ENCODE data around the gene IPO7.
A peak's percentile ranks its signal among the peaks of the same experiment; 100 is the strongest.
"Not testable (repeated sequence)": the region's sequence is repeated elsewhere in the genome, so short reads cannot be mapped to it uniquely, and the experiment has no call there.

Gene IPO7
- 121 reads per million, percentile 86 among the genes with 10 or more reads in this experiment for total RNA-seq

DNA sequence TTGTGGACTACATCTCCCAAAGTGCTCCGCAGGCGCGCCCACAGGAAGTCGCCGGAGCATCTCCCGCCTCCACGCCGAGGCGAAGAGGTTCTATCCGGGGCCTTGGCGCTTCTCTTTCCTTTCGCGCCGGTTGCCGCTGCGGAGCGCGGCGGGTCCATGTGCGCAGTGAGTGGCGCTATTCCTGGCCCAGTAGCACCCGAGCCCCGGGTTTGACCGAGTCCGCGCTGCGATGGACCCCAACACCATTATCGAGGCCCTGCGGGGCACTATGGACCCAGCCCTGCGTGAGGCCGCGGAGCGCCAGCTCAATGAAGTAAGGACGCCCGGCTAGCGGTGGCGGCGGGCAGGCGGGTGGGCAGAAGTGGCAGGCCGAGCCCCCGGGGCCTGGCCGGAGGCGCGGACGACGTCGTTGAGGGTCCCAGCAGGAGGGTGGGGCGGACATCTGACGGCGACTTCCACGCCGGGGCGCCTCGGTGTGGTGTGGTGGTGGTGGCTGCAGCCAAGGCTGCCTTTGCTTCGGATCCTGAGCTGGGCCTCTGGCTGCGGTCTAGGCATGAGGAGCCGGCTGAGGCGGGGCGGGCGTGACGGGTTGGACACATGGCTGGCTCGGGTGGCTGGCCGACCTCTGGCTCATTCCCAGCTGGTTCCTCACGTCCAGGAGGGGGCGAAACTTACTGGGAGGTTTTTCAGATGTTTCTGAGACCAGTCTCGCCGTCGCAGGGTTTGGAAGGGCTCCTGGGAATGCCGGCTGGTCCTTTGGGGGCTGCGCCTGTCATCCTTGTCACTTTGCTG, at the start of gene IPO7:
Gene IPO7 (plus strand): TSS at position 118 of the 792 bp plus-strand sequence. CDS start 112 bp downstream, at position 230.
- peak; percentile 81 for DNase-seq

DNA sequence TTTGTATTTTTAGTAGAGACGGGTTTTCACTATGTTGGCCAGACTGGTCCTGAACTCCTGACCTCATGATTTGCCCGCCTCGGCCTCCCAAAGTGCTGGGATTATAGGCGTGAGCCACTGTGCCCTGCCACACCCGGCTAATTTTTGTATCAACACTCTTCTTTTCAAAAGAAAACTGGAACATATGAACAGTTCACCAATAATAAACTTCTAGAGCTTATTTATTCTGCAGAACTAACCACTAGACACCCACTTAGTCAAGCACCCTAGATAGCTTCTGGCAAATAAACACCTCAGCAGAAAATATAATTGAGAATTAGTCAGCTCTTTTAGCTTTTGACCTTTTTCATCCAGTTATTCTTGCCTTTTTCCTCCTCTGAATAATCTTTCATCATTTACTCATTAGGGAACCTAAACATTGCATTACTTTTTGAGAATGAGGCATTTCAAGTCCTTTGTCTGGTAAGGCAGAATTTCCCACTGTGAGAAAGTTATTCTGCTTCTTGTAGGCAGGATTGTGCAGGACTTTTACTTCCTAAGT, 42.7 kb upstream of the IPO7 start:
- no peak for DNase-seq

DNA sequence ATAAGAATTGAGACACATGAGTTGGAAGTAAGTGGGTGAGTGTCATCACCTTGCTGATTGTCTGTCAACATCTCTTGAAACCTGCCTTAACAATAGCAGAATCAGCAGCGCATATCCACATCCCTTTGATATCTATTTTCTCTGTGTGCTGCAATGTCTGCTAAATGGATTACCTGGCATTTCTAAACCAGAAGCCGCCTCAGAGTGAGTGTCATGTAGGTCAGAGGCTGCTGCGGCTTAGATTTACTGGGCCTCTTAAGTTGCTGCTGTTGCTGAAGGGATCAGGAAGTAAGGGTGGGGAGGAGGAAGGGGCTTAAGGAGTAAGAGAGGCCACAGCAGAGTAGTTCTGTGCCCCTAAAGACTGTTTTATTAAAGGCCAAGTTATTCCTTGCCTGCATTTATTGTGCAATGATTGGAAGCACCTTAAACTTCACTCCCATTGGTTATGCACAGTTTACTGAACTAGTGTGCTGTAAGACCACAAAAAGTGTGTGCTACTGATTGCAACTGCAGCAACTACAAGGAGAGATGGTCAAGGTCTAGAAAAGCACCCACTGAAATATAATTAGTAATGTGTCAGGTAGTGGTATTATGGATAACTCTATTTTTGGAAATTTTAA, 40.3 kb upstream of the IPO7 start:
- no peak for DNase-seq

DNA sequence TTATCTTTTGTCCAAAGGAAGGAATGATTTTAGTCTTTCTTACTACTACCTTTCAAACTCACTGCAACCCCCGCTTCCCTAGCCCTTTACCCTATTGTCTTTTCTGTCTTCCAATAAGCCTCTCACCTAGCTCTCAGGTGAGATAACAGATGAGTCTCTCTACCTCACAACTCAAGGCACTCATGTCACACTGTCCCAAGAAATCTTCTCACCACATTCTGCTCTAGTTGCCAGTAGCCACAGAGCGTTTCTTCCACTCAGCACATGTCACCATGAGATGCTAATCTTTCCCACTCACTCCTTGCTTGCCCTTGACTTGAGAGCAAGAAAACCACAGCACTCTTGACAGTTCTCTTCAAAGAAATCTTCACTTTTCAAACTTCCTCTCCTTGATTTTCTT, 37.4 kb upstream of the IPO7 start:
- DNase-seq = no peak

DNA sequence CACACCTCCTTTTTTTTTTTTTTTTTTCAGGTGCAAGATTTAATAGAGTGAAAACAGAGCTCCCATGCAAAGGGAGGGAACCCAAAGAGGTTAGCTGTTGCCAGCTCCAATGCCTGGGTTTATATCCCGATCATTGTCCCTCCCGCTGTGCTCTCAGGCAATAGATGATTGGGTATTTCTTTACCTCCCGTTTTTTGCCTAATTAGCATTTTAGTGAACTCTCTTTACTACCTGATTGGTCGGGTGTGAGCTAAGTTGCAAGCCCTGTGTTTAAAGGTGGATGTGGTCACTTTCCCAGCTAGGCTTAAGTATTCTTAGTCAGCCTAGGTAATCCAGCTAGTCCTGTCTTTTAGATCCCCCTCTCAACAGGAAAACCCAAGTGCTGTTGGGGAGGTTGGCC, 36.7 kb upstream of the IPO7 start:
- DNase-seq = not testable (repeated sequence)

DNA sequence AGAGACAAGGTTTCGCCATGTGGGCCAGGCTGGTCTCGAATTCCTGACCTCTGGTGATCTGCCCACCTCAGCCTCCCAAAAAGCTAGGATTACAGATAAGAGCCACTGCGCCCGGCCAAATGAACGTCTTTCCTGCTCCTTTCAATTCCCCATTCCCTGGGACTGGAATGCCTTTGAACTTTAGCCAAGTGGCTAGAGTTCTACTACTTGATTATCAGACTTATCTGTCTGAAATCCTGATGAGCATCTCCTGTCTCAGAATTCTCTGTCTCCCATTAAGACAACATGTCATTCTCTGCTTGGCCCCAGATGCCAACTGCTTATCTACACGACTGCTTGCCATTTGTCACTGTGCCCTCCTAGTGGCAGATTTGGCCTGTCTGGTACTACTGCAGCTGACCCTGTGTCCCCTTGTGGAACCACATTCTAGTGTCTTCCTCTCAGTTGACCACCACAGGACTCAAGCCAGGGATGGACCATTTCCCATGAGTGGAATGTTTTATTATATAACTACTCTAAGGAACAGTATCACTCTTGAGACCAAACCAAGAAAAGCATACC, 33.1 kb upstream of the IPO7 start:
- no peak for DNase-seq

DNA sequence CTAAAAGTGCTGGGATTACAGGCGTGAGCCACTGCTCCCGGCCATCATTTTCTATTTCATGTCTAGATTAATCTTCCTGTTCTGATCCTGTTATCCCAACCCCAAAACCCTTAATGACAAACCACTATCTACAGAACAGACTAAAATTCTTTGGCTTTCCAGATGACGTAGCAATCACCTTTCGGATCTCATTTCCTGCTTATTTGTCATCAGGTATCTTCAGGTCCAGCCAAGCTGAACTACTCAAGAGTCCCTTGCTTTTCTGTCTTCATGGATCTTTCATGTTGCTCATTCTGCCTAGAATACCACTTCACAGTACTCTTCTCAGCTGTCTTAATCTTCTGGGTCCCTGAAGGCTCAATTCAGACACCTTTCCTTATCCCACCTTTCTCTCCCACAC, 27.4 kb upstream of the IPO7 start:
- no peak for DNase-seq

DNA sequence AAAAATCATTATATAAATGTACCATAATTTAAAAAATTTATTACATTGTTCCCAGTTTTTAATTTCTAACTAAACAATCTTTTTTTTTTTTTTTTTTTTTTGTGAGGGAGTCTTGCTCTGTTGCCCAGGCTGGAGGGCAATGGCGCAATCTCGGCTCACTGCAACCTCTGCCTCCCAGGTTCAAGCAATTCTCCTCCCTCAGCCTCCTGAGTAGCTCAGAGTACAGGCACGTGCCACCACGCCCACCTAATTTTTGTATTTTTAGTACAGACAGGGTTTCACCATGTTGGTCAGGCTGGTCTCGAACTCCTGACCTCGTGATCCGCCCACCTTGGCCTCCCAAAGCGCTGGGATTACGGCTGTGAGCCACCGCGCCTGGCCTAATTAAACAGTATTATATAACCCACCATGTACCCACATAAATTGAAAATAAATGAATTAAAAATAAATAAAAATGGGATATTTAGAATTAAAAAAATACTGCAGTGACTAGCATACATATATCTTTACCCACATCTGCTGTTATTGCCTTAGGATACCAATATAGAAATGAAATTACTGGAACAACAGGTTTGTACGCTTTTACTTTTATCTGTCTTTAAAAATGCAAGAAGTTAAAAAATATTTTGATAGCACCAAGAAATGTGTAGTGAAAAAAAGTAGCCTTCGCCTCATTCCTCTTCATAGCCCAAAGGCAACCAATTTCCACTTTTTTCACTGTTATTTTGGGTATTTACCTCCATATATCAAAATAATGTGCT, 23.4 kb upstream of the IPO7 start:
- DNase-seq = not testable (repeated sequence)

DNA sequence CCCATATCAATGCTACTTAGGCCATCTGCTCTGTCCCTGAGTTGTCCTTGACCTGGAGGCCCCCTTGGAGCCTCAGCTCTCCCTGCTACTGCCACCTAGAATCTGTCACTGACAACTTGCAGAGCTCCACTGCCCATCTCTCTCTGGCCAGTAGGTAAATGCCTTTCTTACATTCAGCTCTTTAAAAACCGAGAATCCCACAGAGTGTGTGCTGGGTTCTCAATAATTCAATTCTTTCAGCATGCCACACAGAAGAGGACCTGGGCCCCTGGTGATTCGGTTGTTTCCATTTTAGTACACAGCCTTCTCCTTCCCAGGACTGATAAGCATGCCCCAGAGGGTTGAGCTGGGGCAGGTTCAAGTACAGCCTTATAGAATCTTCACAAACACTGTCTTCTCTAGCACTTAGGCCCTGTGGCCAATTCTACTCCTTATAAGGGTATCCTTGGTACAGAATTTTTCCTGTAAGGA, 22.0 kb upstream of the IPO7 start:
- no peak for DNase-seq

DNA sequence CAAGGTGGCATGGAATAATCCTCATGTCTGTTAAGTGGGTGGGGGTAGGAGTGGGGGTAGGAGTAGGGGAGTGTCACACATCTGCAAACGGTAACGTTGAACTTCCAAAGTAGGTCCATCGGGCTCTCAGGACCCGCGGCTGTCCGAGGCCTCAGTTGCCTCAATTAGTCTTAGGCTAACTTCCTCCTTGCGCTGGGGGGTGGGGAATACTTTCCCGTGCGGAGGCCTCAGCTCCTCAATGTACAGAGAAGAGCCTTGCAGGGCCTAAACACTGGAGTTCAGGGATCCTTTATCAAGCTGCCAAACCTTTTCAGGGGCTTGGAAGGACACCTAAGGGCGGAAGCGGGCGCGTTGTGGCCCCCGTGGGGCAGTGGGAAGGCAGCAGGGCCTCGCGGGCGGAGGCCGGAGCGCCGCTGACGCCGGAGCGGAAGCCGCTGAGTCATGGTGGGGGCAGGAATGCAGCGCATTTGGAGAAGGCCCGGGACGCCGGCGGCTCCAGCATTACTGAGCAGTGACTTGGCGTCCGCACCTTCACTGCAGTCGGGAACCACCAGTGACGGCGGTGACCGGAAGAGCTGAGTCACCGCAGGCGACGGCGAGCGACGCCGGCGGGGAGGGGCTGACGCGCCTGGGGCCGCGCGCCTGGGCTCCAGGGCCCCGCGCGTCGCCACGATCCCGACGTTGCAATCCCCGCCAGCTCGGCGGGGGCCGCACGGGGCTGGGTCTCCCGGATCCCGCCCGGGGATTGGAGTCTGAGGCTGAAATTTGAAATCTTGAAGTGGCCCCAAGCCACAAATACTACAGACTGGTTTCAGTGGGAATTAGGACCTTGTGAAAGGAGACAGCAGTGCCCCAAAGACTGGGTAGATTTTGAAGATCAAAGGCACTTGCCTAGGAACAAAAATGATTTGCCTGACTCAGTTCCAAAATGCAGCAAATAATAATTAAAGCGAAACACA, 20.2 kb upstream of the IPO7 start:
- peak; percentile 67 for DNase-seq

DNA sequence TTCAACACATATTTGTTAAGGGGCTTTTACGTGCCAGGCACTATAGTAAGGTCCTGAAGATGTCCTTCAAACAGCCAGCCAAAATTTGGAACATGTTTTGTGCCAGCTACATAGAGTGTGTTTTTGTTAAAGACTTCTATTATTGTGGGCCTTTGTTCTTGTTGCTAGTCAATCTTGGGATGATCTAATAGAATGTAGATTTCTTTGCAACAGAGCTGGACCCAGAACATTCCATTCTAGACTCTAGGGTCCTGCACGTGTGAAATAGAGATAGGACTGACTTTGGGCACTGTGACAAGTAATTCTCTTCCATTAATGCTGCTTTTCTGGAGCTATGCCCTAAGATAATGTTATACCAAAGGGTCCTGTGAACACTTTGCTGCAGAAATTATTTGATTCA, 16.9 kb upstream of the IPO7 start:
- no peak for DNase-seq

DNA sequence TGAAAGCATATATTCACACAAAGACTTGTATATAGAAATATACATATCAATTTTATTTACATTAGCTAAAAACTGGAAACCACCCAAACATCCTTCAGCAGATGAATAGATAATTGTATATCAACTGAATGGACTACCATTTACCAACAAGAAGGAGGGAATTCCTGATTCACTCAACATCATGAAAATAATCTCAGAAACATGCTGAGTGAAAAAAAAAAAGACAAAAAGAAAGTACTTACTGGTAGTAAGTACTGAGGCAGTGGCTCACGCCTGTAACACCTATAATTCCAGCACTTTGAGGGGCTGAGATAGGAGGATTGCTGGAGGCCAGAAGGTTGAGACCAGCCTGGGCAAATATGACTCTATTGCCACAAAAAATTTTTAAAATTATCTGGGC, 7.4 kb upstream of the IPO7 start:
- no peak for DNase-seq

DNA sequence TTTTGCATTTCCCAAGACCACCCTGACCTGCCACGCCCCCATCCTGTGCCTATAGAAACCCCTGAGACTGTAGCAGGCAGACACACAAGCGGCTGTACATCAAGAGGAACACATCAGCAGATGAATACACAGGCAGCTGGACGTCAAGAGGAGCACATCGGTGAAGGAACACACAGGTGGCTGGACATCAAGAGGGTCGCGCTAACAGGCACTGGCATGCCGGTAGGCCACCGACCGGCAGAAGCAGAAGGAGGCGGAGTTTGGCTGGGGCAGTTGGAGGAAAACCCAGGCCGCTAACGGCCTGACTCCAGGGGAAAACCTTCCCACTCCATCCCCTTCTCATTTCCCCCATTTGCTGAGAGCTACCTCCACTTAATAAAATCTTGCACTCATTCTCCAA, 5.4 kb upstream of the IPO7 start:
- DNase-seq = no peak

DNA sequence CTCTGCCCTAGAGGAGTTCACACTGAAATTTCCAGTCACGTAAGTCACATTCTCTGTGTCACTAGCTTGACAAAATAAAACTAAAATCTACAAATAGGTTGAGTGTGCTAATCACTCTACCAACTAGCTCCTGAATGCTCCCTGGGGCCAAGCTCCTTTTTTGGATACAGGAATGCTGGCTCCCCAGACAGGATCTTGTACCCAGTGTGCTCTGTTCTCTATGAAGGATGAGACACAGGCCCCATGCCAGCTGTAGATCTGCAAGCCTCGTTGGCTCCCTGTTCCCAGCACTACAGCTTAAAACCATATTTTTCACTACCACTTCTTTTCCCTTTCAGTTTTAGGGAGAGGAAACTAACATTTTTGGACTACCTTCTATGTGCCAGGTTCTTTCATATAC, 3.7 kb upstream of the IPO7 start:
- DNase-seq = no peak

DNA sequence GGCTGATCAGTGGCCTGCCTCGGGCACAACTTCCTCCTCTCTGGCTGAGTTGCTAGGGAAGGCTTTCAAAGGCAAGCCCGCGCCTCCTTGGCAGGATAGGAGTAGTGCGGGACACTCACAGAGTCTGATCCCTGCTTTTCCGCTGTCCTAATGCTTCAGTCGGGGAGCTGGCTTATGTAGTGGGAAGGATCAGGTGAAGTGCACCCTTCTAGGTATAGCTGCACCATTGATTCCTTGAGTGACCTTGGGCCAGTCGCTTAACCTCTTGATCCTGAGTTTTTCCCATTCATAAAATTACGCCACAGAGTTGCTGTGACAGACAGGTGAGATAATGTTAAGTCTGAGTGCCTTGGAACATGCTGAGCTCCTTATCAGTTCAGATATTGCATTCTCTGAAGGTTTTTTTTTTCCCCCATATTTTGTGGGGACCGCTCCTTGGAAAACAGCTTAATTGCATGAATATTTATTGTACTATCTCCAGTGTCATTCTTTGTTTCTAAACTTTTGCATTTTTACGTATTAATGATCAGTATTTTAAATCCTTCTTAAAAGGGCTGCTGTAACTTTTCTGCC, 961 bp downstream of the IPO7 start:
- DNase-seq = no peak

DNA sequence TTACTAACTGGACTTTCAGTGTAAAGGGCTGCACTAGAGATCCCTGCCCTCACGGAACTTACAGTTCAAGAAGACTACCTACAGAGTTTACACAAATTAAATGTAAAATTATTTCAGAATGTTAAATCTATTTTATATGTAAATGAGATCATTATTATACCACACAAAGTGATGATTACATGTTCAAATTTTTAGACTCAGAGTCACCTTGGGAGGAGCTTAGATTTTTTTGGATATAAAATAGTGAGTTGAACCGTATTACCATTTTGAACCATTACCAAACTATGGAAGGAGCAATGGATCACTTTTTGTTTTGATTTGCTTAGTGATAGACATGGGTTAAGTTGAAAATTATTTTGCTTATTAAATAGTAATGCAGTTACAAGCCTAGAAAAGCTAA, 1.6 kb downstream of the IPO7 start:
- no peak for DNase-seq

DNA sequence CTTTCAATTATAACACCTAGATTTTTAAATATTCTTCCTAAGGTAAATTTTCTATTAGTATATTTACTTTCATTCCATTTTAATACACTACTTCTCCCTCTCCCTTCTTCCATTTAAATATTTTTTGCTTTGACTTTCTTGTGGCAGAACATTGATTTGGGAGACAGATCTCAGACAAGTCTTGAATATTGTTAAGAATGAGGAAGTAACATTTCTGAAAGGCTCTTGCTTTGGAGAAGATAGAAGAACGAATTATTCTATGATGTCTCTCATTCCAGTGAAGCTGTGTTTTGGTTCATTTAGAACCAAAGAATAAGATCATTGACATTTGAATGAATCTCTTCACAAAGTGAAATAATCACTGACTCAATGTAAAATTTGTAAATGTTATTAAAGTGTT, 2.4 kb downstream of the IPO7 start:
- no peak for DNase-seq

DNA sequence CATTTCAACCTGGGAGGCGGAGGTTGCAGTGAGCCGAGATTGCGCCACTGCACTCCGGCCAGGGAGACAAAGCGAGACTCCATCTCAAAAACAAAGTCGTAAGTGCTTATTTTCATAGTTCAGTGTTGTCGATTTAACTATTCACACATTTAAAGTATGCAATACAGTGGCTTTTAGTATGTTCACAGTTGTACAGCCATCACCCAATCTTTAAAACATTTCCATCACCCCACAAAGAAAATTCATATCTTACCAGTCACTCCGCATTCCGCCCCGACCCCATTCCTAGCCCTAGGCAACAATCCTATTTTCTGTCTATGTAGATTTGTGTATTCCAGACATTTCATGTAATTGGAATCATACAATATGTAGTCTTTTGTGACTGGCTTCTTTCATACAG, 11.9 kb downstream of the IPO7 start:
- no peak for DNase-seq

DNA sequence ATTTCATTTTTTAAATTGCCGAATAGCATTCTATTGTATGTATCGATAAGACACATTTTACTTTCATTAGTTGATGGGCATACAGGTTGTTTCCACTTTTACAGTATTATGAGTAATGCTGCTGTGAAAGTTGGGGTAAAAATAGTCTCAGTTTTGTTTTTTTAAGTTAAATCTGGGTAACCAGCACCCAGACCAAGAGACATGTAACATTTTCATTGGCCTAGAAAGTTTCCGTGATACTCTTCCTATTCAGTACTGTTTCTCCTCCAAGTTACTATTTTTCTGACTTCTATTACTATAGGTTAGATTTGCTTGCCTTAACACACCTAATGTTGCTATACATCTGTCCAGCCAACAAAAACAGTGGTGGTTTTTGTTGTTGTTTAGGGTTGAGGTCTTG, 12.3 kb downstream of the IPO7 start:
- DNase-seq = no peak

DNA sequence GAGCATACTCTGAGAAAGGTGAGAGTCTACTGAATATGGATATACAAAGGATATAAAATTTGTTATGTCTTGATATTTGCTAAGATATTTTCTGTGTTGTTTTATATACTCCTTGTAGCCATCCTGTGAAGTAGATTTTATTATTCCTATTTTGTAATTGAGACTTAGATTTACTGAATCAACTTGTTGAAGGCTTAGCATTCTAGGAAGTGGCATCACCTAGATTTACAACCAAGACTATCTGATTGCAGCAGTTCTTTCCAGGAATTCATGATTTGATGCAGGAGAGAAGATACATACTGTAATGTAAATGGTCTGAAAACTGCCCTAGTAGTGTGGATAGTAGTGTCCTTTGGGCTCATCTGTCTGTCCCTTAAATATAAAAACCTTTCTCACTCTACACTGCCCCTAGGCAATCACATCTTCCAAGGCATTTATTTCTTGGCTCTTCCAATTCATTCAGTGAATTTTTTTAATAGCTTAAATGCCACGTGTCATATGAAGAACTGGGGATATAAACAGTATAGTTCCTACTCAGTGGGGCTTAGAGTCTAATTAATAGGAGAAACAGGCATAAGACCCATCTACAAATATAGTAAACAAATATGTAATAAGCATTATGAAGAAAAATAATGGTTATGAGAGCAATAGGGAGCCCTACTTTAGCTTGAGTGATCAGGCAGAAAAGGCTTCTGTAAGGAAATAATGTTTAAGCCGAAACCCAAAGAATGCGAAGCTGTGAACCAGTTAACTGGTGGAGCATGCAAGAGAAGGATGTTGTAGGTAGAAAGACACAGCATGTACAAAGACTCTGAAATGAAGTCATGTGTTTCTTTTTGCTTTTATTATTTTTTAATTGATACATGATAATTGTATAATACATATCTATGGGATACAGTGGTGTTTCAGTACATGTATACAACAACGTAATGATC, 13.6 kb downstream of the IPO7 start:
- no peak for DNase-seq

All from effector CD4-positive, alpha-beta T cell (primary cell).